Erythroblast (primary cell): ENCODE measurements around the gene CPLX3.

Experiments used
- GATA1 ChIP-seq: IDR thresholded peaks from 2 replicates; pipeline ENCODE4 v1.6.1; 2011; ENCODE audit warnings: low read depth, mild to moderate bottlenecking, control low read depth, low read length, moderate library complexity
- POLR2A ChIP-seq: IDR thresholded peaks from 2 replicates; pipeline ENCODE4 v1.6.1; 2011; ENCODE audit warnings: mild to moderate bottlenecking, low read length

GRCh38 chr15:74820056-74820455 lies 6.4 kb upstream of the CPLX3 start:
- no peak for TF ChIP-seq POLR2A
- TF ChIP-seq GATA1: no peak
